Measurements from ENCODE around the gene RRAGD. TPM values are rescaled to one million over a fixed set of nuclear protein-coding genes. Genes with fewer than 3 reads are reported as not detected.

Gene RRAGD, protein sequence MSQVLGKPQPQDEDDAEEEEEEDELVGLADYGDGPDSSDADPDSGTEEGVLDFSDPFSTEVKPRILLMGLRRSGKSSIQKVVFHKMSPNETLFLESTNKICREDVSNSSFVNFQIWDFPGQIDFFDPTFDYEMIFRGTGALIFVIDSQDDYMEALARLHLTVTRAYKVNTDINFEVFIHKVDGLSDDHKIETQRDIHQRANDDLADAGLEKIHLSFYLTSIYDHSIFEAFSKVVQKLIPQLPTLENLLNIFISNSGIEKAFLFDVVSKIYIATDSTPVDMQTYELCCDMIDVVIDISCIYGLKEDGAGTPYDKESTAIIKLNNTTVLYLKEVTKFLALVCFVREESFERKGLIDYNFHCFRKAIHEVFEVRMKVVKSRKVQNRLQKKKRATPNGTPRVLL
- total RNA-seq (10 to 100 TPM in 1 of 7 donors, 1 to 10 TPM in 6; 3.1 to 12.9 (median 7.9) TPM), polyA plus RNA-seq (1 to 10 TPM in 1 of 2 donors, under 1 TPM in 1; 0.71 to 9.0 TPM)
- long read RNA-seq, donor 1, partial matches to known transcripts, result 0 of 5 reads
- long read RNA-seq, donor 1, other reads (novel, unspliced or antisense), result 5 of 5 reads
- long read RNA-seq, donor 2, full-length matches to known transcripts, result 5 of 5 reads
- long read RNA-seq, donor 2, partial matches to known transcripts, result 0 of 5 reads
- long read RNA-seq, donor 2, other reads (novel, unspliced or antisense), result 0 of 5 reads
- long read RNA-seq, donor 3, full-length matches to known transcripts, result 17 of 18 reads
- long read RNA-seq, donor 3, partial matches to known transcripts, result 0 of 18 reads
- long read RNA-seq, donor 3, other reads (novel, unspliced or antisense), result 1 of 18 reads

DNA sequence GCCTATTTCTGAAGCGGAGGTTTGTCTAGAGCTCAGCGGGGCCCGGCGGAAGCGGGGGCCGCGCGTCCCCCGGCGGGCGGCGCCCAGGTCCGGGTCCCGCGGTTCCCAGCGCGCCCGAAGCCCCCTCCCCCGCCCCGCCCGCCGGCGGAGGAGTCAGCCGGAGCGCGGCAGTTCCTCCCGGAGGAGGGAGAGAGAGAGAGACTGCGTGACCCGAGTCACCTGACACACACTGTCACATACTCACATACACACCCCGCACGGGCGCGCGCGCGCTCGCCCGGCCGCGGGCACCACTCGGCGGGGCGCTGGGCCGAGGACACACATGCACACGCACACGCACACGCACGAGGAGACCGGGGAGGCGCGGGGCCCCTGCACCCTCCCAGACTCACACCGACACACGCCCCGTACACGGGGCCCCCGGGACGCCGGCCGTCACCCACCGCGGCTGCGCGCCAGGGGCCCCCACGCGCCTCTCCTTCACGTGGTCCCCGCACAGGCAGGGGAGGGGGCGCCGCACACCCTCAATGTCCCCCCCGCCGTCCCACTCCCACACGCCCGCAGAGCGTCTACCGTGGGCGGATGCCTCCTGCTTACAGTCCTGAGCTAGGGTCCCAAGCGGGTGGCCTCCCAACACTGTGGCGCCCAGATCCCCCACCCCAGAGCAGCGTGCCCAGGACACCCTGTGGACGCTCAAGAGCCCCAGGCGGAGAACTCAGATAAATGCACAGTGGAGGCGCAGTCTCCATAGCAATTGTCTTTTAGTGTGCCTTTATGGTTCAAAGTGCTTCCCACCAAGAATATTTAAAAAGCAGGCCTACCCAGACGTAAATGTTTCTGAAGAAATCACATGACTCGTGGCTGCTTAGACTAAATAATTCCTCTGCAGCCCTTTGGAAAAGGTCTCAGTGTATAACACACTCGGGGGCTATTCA is at the start of gene RRAGD:
RRAGD (minus strand) TSS at position 203 of the 935 bp plus-strand sequence. CDS start 280 bp downstream, outside the sequence.
- H3K4me1 ChIP-seq (ENCODE audit: insufficient read depth), result peaks cover 2% of the 10 kb centered on the region
- H3K27ac ChIP-seq, result peak within 1 kb of the TSS in 1 of 2 donors; percentile 18
- intact Hi-C loops (cut with DNase I), result no loop called here
- H3K9me3 ChIP-seq, result no peaks in the 10 kb centered on the region
- H3K36me3 ChIP-seq, result no peaks in the 10 kb centered on the region
- DNase-seq, result peak; percentile 34 to 54 (median 45)
- WGBS, 3 donors, result 1% methylated on average over 38 to 80 of the region's 85 CpGs
- no peaks in the 10 kb centered on the region for H3K27me3 ChIP-seq
- peak within 1 kb of the TSS; percentile 58 for H3K4me3 ChIP-seq
- TF ChIP-seq CTCF (IDR thresholded peaks at IDR 0.05) (no peak), POLR2A (IDR thresholded peaks at IDR 0.05) (no peak), EP300 (IDR thresholded peaks at IDR 0.05) (no peak)

GRCh38 chr6:89460713-89461112 is 48.6 kb upstream of the RRAGD start:
- Histone ChIP-seq H3K27me3 (no peaks in the 10 kb centered on the region), H3K9me3 (no peaks in the 10 kb centered on the region), H3K4me1 (ENCODE audit: insufficient read depth) (peaks cover 2% of the 10 kb centered on the region), H3K4me3 (no peak overlapping the region), H3K36me3 (no peaks in the 10 kb centered on the region), H3K27ac (no peak overlapping the region)
- DNase-seq, result no peak
- intact Hi-C loops (cut with DNase I), result no loop called here
- TF ChIP-seq EP300 (IDR thresholded peaks at IDR 0.05) (no peak), POLR2A (IDR thresholded peaks at IDR 0.05) (no peak), CTCF (IDR thresholded peaks at IDR 0.05) (no peak)
- 25 to 44% (median 30%) methylated on average over 7 of the region's 7 CpGs for WGBS, 3 donors

DNA sequence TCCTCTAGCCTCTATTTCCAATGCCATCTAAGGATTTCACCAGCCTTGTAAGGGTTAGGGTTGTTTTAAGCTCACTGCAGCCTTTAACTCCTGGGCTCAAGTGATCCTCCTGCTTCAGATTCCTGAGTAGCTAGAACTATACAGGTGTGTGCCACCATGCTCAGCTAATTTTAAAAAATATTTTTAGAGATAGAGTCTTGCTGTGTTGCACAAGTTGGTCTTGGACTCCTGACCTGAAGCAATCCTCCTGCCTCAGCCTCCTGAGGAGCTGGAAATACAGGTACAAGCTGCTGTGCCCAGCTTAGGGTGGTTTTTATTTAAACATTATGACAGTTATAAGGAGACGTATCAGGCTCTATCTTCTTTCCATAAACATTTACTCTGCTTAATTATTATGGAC is 47.4 kb upstream of the RRAGD start:
- TF ChIP-seq EP300 (IDR thresholded peaks at IDR 0.05) (no peak), CTCF (IDR thresholded peaks at IDR 0.05) (no peak), POLR2A (IDR thresholded peaks at IDR 0.05) (no peak)
- H3K27ac ChIP-seq, result no peak overlapping the region
- no peaks in the 10 kb centered on the region for H3K27me3 ChIP-seq
- no peaks in the 10 kb centered on the region for H3K36me3 ChIP-seq
- peaks cover 2% of the 10 kb centered on the region for H3K4me1 ChIP-seq (ENCODE audit: insufficient read depth)
- H3K9me3 ChIP-seq, result no peaks in the 10 kb centered on the region
- DNase-seq, result no peak
- intact Hi-C loops (cut with DNase I), result no loop called here
- no peak overlapping the region for H3K4me3 ChIP-seq
- WGBS, 3 donors, result 90 to 95% (median 94%) methylated on average over 1 of the region's 1 CpG

DNA sequence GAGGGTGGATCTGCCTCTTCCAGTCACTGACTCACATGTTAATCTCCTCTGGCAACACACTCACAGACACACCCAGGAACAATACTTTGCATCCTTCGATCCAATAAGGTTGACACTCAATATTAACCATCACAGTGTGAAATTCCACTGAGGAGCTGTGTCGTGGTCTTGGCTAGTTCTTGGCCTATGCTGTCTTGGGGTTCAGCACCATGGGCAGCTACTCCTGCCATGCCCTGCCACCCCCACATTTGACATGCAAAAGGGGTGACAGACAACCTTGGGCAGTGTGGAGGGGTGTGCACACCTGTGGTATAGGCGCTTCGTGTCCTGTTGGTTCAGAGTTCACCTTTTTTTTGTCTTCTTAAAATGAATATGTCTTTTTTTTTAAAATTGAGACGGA is 46.6 kb upstream of the RRAGD start:
- 86 to 91% (median 90%) methylated on average over 5 of the region's 5 CpGs for WGBS, 3 donors
- intact Hi-C loops (cut with DNase I), result no loop called here
- H3K27me3 ChIP-seq, result no peaks in the 10 kb centered on the region
- H3K4me3 ChIP-seq, result no peak overlapping the region
- DNase-seq, result no peak
- TF ChIP-seq CTCF (IDR thresholded peaks at IDR 0.05), result no peak
- TF ChIP-seq POLR2A (IDR thresholded peaks at IDR 0.05), result no peak
- no peak for TF ChIP-seq EP300 (IDR thresholded peaks at IDR 0.05)
- peaks cover 2% of the 10 kb centered on the region for H3K4me1 ChIP-seq (ENCODE audit: insufficient read depth)
- H3K27ac ChIP-seq, result no peak overlapping the region
- H3K36me3 ChIP-seq, result no peaks in the 10 kb centered on the region
- no peaks in the 10 kb centered on the region for H3K9me3 ChIP-seq
